WTC11 (cell line): ENCODE results near the gene UQCR10. TPM values are rescaled to one million over a fixed set of nuclear protein-coding genes. Genes with fewer than 3 reads are reported as not detected.

ENCODE experiments used
- ATAC-seq: fragments of 200-7000 bp; cut with Tn5 transposase; 2 replicates; pipeline ENCODE4 v1.10.0; 2021; ENCODE audit warnings: mild to moderate bottlenecking, moderate library complexity
- CTCF ChIA-PET: fragments of 300-600 bp; sonication (Branson Sonifier 250); formaldehyde crosslinking; loops from one replicate; lab custom pipeline; 2021; ENCODE audit warnings: antibody characterized with exemption; lab: Charles Lee
- POLR2A ChIA-PET: fragments of 350-600 bp; sonication (Branson Sonifier 250); formaldehyde crosslinking; loops from one replicate; lab custom pipeline; 2021; ENCODE audit warnings: antibody characterized with exemption; lab: Charles Lee
- DNase-seq: peaks from one replicate; pipeline ENCODE4 v3.0.0; 2021; ENCODE audit warnings: low spot score
- H3K27ac Mint-ChIP-seq: 2 replicates; pipeline ENCODE4 v1.8.0; 2021; ENCODE audit warnings: mixed read lengths
- H3K27me3 Mint-ChIP-seq: 2 replicates; pipeline ENCODE4 v1.8.0; 2021; ENCODE audit warnings: low read depth, mild to moderate bottlenecking, moderate library complexity, mixed read lengths
- H3K36me3 Mint-ChIP-seq: 2 replicates; pipeline ENCODE4 v1.8.0; 2021; ENCODE audit warnings: mixed read lengths
- H3K4me1 Mint-ChIP-seq: 2 replicates; pipeline ENCODE4 v1.8.0; 2022; ENCODE audit warnings: mixed read lengths
- H3K4me3 Mint-ChIP-seq: 2 replicates; pipeline ENCODE4 v1.8.0; 2021; ENCODE audit warnings: mild to moderate bottlenecking, moderate library complexity, mixed read lengths
- H3K9me3 Mint-ChIP-seq: 2 replicates; pipeline ENCODE4 v1.8.0; 2021; ENCODE audit warnings: mixed read lengths
- AFF4 ChIP-seq: sonication (generic); formaldehyde crosslinking; IDR thresholded peaks from 2 replicates; pipeline ENCODE4 v1.8.1; 2023; ENCODE audit warnings: mild to moderate bottlenecking, missing genetic modification reagents, borderline replicate concordance
- CBFB ChIP-seq: sonication (generic); formaldehyde crosslinking; IDR thresholded peaks from 2 replicates; pipeline ENCODE4 v1.8.1; 2022; ENCODE audit warnings: mild to moderate bottlenecking, low read depth, missing genetic modification reagents
- CREM ChIP-seq: sonication (generic); formaldehyde crosslinking; IDR thresholded peaks from 2 replicates; pipeline ENCODE4 v1.8.1; 2022; ENCODE audit warnings: mild to moderate bottlenecking, missing genetic modification reagents, moderate library complexity
- CTCF ChIP-seq: fragments of 200-600 bp; IDR thresholded peaks from 2 replicates; pipeline ENCODE4 v1.8.0; 2022; ENCODE audit warnings: antibody characterized with exemption
- ETV6 ChIP-seq: sonication (generic); formaldehyde crosslinking; IDR thresholded peaks from 2 replicates; pipeline ENCODE4 v1.8.1; 2022; ENCODE audit warnings: mild to moderate bottlenecking, missing genetic modification reagents
- GRHL2 ChIP-seq: fragments of 250-450 bp; sonication (Bioruptor Pico); IDR thresholded peaks from 2 replicates; pipeline ENCODE4 v1.8.0; 2022; ENCODE audit warnings: mild to moderate bottlenecking, moderate library complexity; ENCODE audit not compliant: insufficient replicate concordance, severe bottlenecking
- GTF2I ChIP-seq: fragments of 250-450 bp; sonication (Bioruptor Pico); conservative IDR thresholded peaks from 2 replicates; pipeline ENCODE4 v1.4.0; 2021; ENCODE audit warnings: mild to moderate bottlenecking
- JUN ChIP-seq: sonication (generic); formaldehyde crosslinking; IDR thresholded peaks from 2 replicates; pipeline ENCODE4 v1.8.0; 2023; ENCODE audit warnings: mild to moderate bottlenecking, missing genetic modification reagents
- MAX ChIP-seq: sonication (generic); formaldehyde crosslinking; IDR thresholded peaks from 2 replicates; pipeline ENCODE4 v1.8.0; 2022; ENCODE audit warnings: mild to moderate bottlenecking, missing genetic modification reagents
- MLX ChIP-seq: sonication (generic); formaldehyde crosslinking; IDR thresholded peaks from 2 replicates; pipeline ENCODE4 v1.8.1; 2023; ENCODE audit warnings: mild to moderate bottlenecking, missing genetic modification reagents, moderate library complexity
- MYBL2 ChIP-seq: sonication (generic); formaldehyde crosslinking; IDR thresholded peaks from 2 replicates; pipeline ENCODE4 v1.8.1; 2023; ENCODE audit warnings: mild to moderate bottlenecking, moderate library complexity, missing genetic modification reagents
- NFE2L1 ChIP-seq: sonication (generic); formaldehyde crosslinking; IDR thresholded peaks from 2 replicates; pipeline ENCODE4 v1.8.1; 2023; ENCODE audit warnings: missing genetic modification reagents
- PREB ChIP-seq: sonication (generic); formaldehyde crosslinking; IDR thresholded peaks from 2 replicates; pipeline ENCODE4 v1.8.1; 2022; ENCODE audit warnings: mild to moderate bottlenecking, missing genetic modification reagents, moderate library complexity, borderline replicate concordance
- SOX15 ChIP-seq: fragments of 250-450 bp; sonication (Bioruptor Pico); IDR thresholded peaks from 2 replicates; pipeline ENCODE4 v1.9.0; 2021; ENCODE audit warnings: mild to moderate bottlenecking
- STAT6 ChIP-seq: sonication (generic); formaldehyde crosslinking; conservative IDR thresholded peaks from 2 replicates; pipeline ENCODE4 v1.8.1; 2023; ENCODE audit warnings: mild to moderate bottlenecking, low read depth, missing genetic modification reagents, moderate library complexity
- TCF7 ChIP-seq: sonication (generic); formaldehyde crosslinking; IDR thresholded peaks from 2 replicates; pipeline ENCODE4 v1.8.0; 2022; ENCODE audit warnings: mild to moderate bottlenecking, low read depth, missing genetic modification reagents, moderate library complexity
- ZNF317 ChIP-seq: sonication (generic); formaldehyde crosslinking; IDR thresholded peaks from 2 replicates; pipeline ENCODE4 v1.8.1; 2023; ENCODE audit warnings: low read depth, mild to moderate bottlenecking, moderate library complexity, missing genetic modification reagents, borderline replicate concordance
- ZNF671 ChIP-seq: fragments of 250-450 bp; sonication (Bioruptor Pico); IDR thresholded peaks from 2 replicates; pipeline ENCODE4 v1.8.0; 2021; ENCODE audit warnings: mild to moderate bottlenecking
- total RNA-seq: library from RNA; stranded (reverse); gene quantifications from 3 replicates; pipeline ENCODE4 v1.2.3, GENCODE V29; 2021

UQCR10 gene
- total RNA-seq, 1 experiment from 2014 or later, result 119 TPM

GRCh38 chr22:29747832-29748231 lies 19.3 kb upstream of the UQCR10 start:
- no peak for ATAC-seq
- CTCF ChIA-PET, result interaction anchor here (1.7 kb wide), 1 partner anchor 25 kb away, joined by 5 read pairs; no protein-coding TSS in a partner anchor
- Mint-ChIP-seq H3K27ac (no peak overlapping the region; the same call in 1 of the 2 replicates), H3K9me3 (no peaks in the 10 kb centered on the region), H3K36me3 (peaks cover 2% of the 10 kb centered on the region; the same call in 1 of the 2 replicates), H3K4me1 (no peaks in the 10 kb centered on the region), H3K27me3 (no peaks in the 10 kb centered on the region; the same call in 1 of the 2 replicates), H3K4me3 (no peak overlapping the region)
- POLR2A ChIA-PET, result interaction anchor here (0.5 to 0.6 kb wide), 2 partner anchors 25 to 377 kb away, joined by 4 to 12 read pairs; no protein-coding TSS in a partner anchor
- no peak for DNase-seq
- TF ChIP-seq CTCF (no peak), JUN (CRISPR knock-in tag) (no peak)

GRCh38 chr22:29748248-29748893 lies 18.8 kb upstream of the UQCR10 start:
- no peak overlapping the region; the same call in 1 of the 2 replicates for H3K27ac Mint-ChIP-seq
- H3K27me3 Mint-ChIP-seq, result no peaks in the 10 kb centered on the region; the same call in 1 of the 2 replicates
- no peaks in the 10 kb centered on the region for H3K4me1 Mint-ChIP-seq
- H3K9me3 Mint-ChIP-seq, result no peaks in the 10 kb centered on the region
- DNase-seq (no peak), ATAC-seq (no peak)
- TF ChIP-seq CREM (no peak), ETV6 (no peak), NFE2L1 (CRISPR knock-in tag) (no peak), SOX15 (CRISPR knock-in tag) (no peak), GRHL2 (no peak), PREB (CRISPR knock-in tag) (no peak), GTF2I (CRISPR knock-in tag) (no peak), CBFB (no peak), MYBL2 (no peak), MAX (CRISPR knock-in tag) (no peak), TCF7 (CRISPR knock-in tag) (no peak), ZNF671 (no peak), AFF4 (CRISPR knock-in tag) (no peak), MLX (no peak), ZNF317 (CRISPR knock-in tag) (no peak), STAT6 (no peak)
- POLR2A ChIA-PET, result interaction anchor here (0.5 to 0.6 kb wide), 2 partner anchors 25 to 376 kb away, joined by 4 to 12 read pairs; no protein-coding TSS in a partner anchor
- no peak overlapping the region for H3K4me3 Mint-ChIP-seq
- peaks cover 2% of the 10 kb centered on the region; the same call in 1 of the 2 replicates for H3K36me3 Mint-ChIP-seq
- CTCF ChIA-PET, result interaction anchor here (0.7 to 1.7 kb wide), 3 partner anchors 24 to 257 kb away, joined by 3 to 5 read pairs (median 4); no protein-coding TSS in a partner anchor
